ENCODE data around the gene FNDC3A. TPM values are rescaled to one million over a fixed set of nuclear protein-coding genes. Genes with fewer than 3 reads are reported as not detected.
A peak's percentile ranks its signal among the peaks of the same experiment; 100 is the strongest.

Gene FNDC3A
- total RNA-seq, 5 donors from 2014 or later (not counting 1 experiment from before 2014, with no cell fraction given), result 29.7 to 44.4 (median 32.0) TPM

- Mint-ChIP-seq H3K4me3 (no peak overlapping the region), H3K36me3 (peaks cover 37% of the 10 kb centered on the region), H3K4me1 (peaks cover 0 to 4% (median 4%) of the 10 kb centered on the region in 3 donors), H3K9me3 (no peaks in the 10 kb centered on the region), H3K27me3 (no peaks in the 10 kb centered on the region), H3K27ac (peak overlapping the region in 1 of 2 donors; percentile 19)
- no peak for ATAC-seq (replicated peaks in 1 of 4)
- Histone ChIP-seq H3K27me3 (replicated peaks in 1 of 2; ENCODE audit: control insufficient read depth in 2 of 2, extremely low read depth in 1 of 2, insufficient read depth in 2 of 2, low read length in 1 of 2) (no peaks in the 10 kb centered on the region), H3K9me3 (no peaks in the 10 kb centered on the region), H3K36me3 (ENCODE audit: control insufficient read depth in 2 of 2, extremely low read depth in 1 of 2, insufficient read depth in 1 of 2, low read length in 1 of 2) (peaks cover 0 to 70% of the 10 kb centered on the region in 2 donors), H3K27ac (ENCODE audit: low read length) (no peak overlapping the region), H3K4me3 (ENCODE audit: control insufficient read depth in 1 of 2, extremely low read depth in 1 of 2, low read length in 1 of 2) (no peak overlapping the region), H3K4me1 (ENCODE audit: control insufficient read depth in 1 of 2, extremely low read depth in 1 of 2, insufficient read depth in 2 of 2, low read length in 2 of 2) (no peaks in the 10 kb centered on the region)
- no CpG with 5 or more reads among the region's 2 CpGs for WGBS (ENCODE audit: insufficient coverage)
- ChIA-PET CTCF (no interaction called here), POLR2A (interaction anchor here in 1 of 2 donors (1.2 kb wide), 1 partner anchor 9 kb away, joined by 4 read pairs; no protein-coding TSS in a partner anchor)
- DNase-seq, result no peak
Measured at GRCh38 chr13:49190901-49191300, 215.2 kb downstream of the FNDC3A start.

GRCh38 chr13:49206641-49207040, 230.9 kb downstream of the FNDC3A start:
- ChIA-PET POLR2A (no interaction called here), CTCF (interaction anchor here in 1 of 2 donors (0.5 kb wide), 1 partner anchor 9 kb away, joined by 3 read pairs; no protein-coding TSS in a partner anchor)
- Histone ChIP-seq H3K27ac (ENCODE audit: low read length) (no peak overlapping the region), H3K36me3 (ENCODE audit: control insufficient read depth in 2 of 2, extremely low read depth in 1 of 2, insufficient read depth in 1 of 2, low read length in 1 of 2) (peaks cover 0 to 58% of the 10 kb centered on the region in 2 donors), H3K4me1 (ENCODE audit: control insufficient read depth in 1 of 2, extremely low read depth in 1 of 2, insufficient read depth in 2 of 2, low read length in 2 of 2) (no peaks in the 10 kb centered on the region), H3K27me3 (replicated peaks in 1 of 2; ENCODE audit: control insufficient read depth in 2 of 2, extremely low read depth in 1 of 2, insufficient read depth in 2 of 2, low read length in 1 of 2) (no peaks in the 10 kb centered on the region), H3K4me3 (ENCODE audit: control insufficient read depth in 1 of 2, extremely low read depth in 1 of 2, low read length in 1 of 2) (no peak overlapping the region), H3K9me3 (no peaks in the 10 kb centered on the region)
- ATAC-seq (replicated peaks in 1 of 4) (no peak), DNase-seq (no peak)
- no peaks in the 10 kb centered on the region for H3K9me3 Mint-ChIP-seq
- 100% methylated on average over 1 of the region's 3 CpGs for WGBS (ENCODE audit: insufficient coverage)
- H3K27me3 Mint-ChIP-seq, result no peaks in the 10 kb centered on the region
- peaks cover 44% of the 10 kb centered on the region for H3K36me3 Mint-ChIP-seq
- H3K4me1 Mint-ChIP-seq, result peaks cover 0 to 4% (median 0%) of the 10 kb centered on the region in 3 donors
- no peak overlapping the region for H3K27ac Mint-ChIP-seq
- H3K4me3 Mint-ChIP-seq, result no peak overlapping the region

GRCh38 chr13:49208619-49209018, 232.9 kb downstream of the FNDC3A start:
- Mint-ChIP-seq H3K27ac (no peak overlapping the region), H3K27me3 (no peaks in the 10 kb centered on the region), H3K9me3 (no peaks in the 10 kb centered on the region), H3K36me3 (peaks cover 41% of the 10 kb centered on the region), H3K4me1 (peaks cover 0 to 4% (median under 1%) of the 10 kb centered on the region in 3 donors), H3K4me3 (no peak overlapping the region)
- ATAC-seq (replicated peaks in 1 of 4) (no peak), DNase-seq (no peak)
- CTCF ChIA-PET, result no interaction called here
- Histone ChIP-seq H3K27ac (ENCODE audit: low read length) (no peak overlapping the region), H3K36me3 (ENCODE audit: control insufficient read depth in 2 of 2, extremely low read depth in 1 of 2, insufficient read depth in 1 of 2, low read length in 1 of 2) (peaks cover 0 to 42% of the 10 kb centered on the region in 2 donors), H3K4me1 (ENCODE audit: control insufficient read depth in 1 of 2, extremely low read depth in 1 of 2, insufficient read depth in 2 of 2, low read length in 2 of 2) (no peaks in the 10 kb centered on the region), H3K9me3 (no peaks in the 10 kb centered on the region), H3K4me3 (ENCODE audit: control insufficient read depth in 1 of 2, extremely low read depth in 1 of 2, low read length in 1 of 2) (no peak overlapping the region), H3K27me3 (replicated peaks in 1 of 2; ENCODE audit: control insufficient read depth in 2 of 2, extremely low read depth in 1 of 2, insufficient read depth in 2 of 2, low read length in 1 of 2) (no peaks in the 10 kb centered on the region)
- WGBS (ENCODE audit: insufficient coverage), result no CpG with 5 or more reads among the region's 4 CpGs
- POLR2A ChIA-PET, result no interaction called here

GRCh38 chr13:49210114-49210513, 234.4 kb downstream of the FNDC3A start:
- no CpG with 5 or more reads among the region's 1 CpG for WGBS (ENCODE audit: insufficient coverage)
- ChIA-PET POLR2A (no interaction called here), CTCF (interaction anchor here in 1 of 2 donors (0.5 kb wide), 1 partner anchor 1860 kb away, joined by 4 read pairs; no protein-coding TSS in a partner anchor)
- Histone ChIP-seq H3K27ac (ENCODE audit: low read length) (no peak overlapping the region), H3K4me3 (ENCODE audit: control insufficient read depth in 1 of 2, extremely low read depth in 1 of 2, low read length in 1 of 2) (no peak overlapping the region), H3K27me3 (replicated peaks in 1 of 2; ENCODE audit: control insufficient read depth in 2 of 2, extremely low read depth in 1 of 2, insufficient read depth in 2 of 2, low read length in 1 of 2) (no peaks in the 10 kb centered on the region), H3K9me3 (no peaks in the 10 kb centered on the region), H3K4me1 (ENCODE audit: control insufficient read depth in 1 of 2, extremely low read depth in 1 of 2, insufficient read depth in 2 of 2, low read length in 2 of 2) (peaks cover 0 to 6% of the 10 kb centered on the region in 2 experiments), H3K36me3 (ENCODE audit: control insufficient read depth in 2 of 2, extremely low read depth in 1 of 2, insufficient read depth in 1 of 2, low read length in 1 of 2) (peaks cover 0 to 28% of the 10 kb centered on the region in 2 donors)
- peaks cover 29% of the 10 kb centered on the region for H3K36me3 Mint-ChIP-seq
- H3K4me3 Mint-ChIP-seq, result no peak overlapping the region
- H3K27me3 Mint-ChIP-seq, result no peaks in the 10 kb centered on the region
- H3K27ac Mint-ChIP-seq, result no peak overlapping the region
- H3K4me1 Mint-ChIP-seq, result peaks cover 7 to 11% (median 8%) of the 10 kb centered on the region in 3 donors
- ATAC-seq (replicated peaks in 1 of 4) (no peak), DNase-seq (no peak)
- H3K9me3 Mint-ChIP-seq, result no peaks in the 10 kb centered on the region

- no peak overlapping the region for H3K27ac Mint-ChIP-seq
- CTCF ChIA-PET, result no interaction called here
- no peak overlapping the region for H3K4me3 ChIP-seq (ENCODE audit: control insufficient read depth in 1 of 2, extremely low read depth in 1 of 2, low read length in 1 of 2)
- 95% methylated on average over 3 of the region's 5 CpGs for WGBS (ENCODE audit: insufficient coverage)
- H3K27ac ChIP-seq (ENCODE audit: low read length), result no peak overlapping the region
- peaks cover 0 to 25% of the 10 kb centered on the region in 2 donors for H3K36me3 ChIP-seq (ENCODE audit: control insufficient read depth in 2 of 2, extremely low read depth in 1 of 2, insufficient read depth in 1 of 2, low read length in 1 of 2)
- ATAC-seq (replicated peaks in 1 of 4) (no peak), DNase-seq (no peak)
- no peaks in the 10 kb centered on the region for H3K27me3 ChIP-seq (replicated peaks in 1 of 2; ENCODE audit: control insufficient read depth in 2 of 2, extremely low read depth in 1 of 2, insufficient read depth in 2 of 2, low read length in 1 of 2)
- H3K9me3 ChIP-seq, result no peaks in the 10 kb centered on the region
- H3K4me3 Mint-ChIP-seq, result no peak overlapping the region
- no peaks in the 10 kb centered on the region for H3K9me3 Mint-ChIP-seq
- H3K4me1 ChIP-seq (ENCODE audit: control insufficient read depth in 1 of 2, extremely low read depth in 1 of 2, insufficient read depth in 2 of 2, low read length in 2 of 2), result peaks cover 0 to 9% of the 10 kb centered on the region in 2 experiments
- peaks cover 10 to 14% (median 11%) of the 10 kb centered on the region in 3 donors for H3K4me1 Mint-ChIP-seq
- H3K27me3 Mint-ChIP-seq, result no peaks in the 10 kb centered on the region
- POLR2A ChIA-PET, result no interaction called here
- H3K36me3 Mint-ChIP-seq, result peaks cover 27% of the 10 kb centered on the region
Measured at GRCh38 chr13:49210669-49211068, 235.0 kb downstream of the FNDC3A start.

GRCh38 chr13:49213539-49213938, 237.8 kb downstream of the FNDC3A start:
- ATAC-seq (replicated peaks in 1 of 4) (no peak), DNase-seq (no peak)
- Mint-ChIP-seq H3K27me3 (peaks cover 16 to 22% of the 10 kb centered on the region in 2 donors), H3K27ac (no peak overlapping the region), H3K9me3 (no peaks in the 10 kb centered on the region), H3K4me3 (no peak overlapping the region), H3K4me1 (peaks cover 11 to 19% (median 15%) of the 10 kb centered on the region in 3 donors), H3K36me3 (peaks cover 14% of the 10 kb centered on the region)
- Histone ChIP-seq H3K27ac (ENCODE audit: low read length) (no peak overlapping the region), H3K4me3 (ENCODE audit: control insufficient read depth in 1 of 2, extremely low read depth in 1 of 2, low read length in 1 of 2) (no peak overlapping the region), H3K27me3 (replicated peaks in 1 of 2; ENCODE audit: control insufficient read depth in 2 of 2, extremely low read depth in 1 of 2, insufficient read depth in 2 of 2, low read length in 1 of 2) (peaks cover 0 to 18% of the 10 kb centered on the region in 2 experiments), H3K9me3 (no peaks in the 10 kb centered on the region), H3K36me3 (ENCODE audit: control insufficient read depth in 2 of 2, extremely low read depth in 1 of 2, insufficient read depth in 1 of 2, low read length in 1 of 2) (peaks cover 0 to 3% of the 10 kb centered on the region in 2 donors), H3K4me1 (ENCODE audit: control insufficient read depth in 1 of 2, extremely low read depth in 1 of 2, insufficient read depth in 2 of 2, low read length in 2 of 2) (peaks cover 0 to 9% of the 10 kb centered on the region in 2 experiments)
- ChIA-PET CTCF (no interaction called here), POLR2A (no interaction called here)
- no CpG with 5 or more reads among the region's 1 CpG for WGBS (ENCODE audit: insufficient coverage)
